H1 (cell line): ENCODE results near the gene PHC2. TPM values are rescaled to one million over a fixed set of nuclear protein-coding genes. Genes with fewer than 3 reads are reported as not detected.

ENCODE experiments used
- BRCA1 ChIP-seq: IDR thresholded peaks from 2 replicates; pipeline ENCODE4 v1.6.1; 2012; ENCODE audit warnings: low read depth, low read length, improper control_type of control experiment
- EZH2 ChIP-seq: fragments of 200-600 bp; sonication (generic); IDR thresholded peaks from 2 replicates; pipeline ENCODE4 v1.7.1; 2012; ENCODE audit warnings: low read depth, mild to moderate bottlenecking, moderate library complexity, low read length, inconsistent platforms; ENCODE audit not compliant: severe bottlenecking
- JUN ChIP-seq: IDR thresholded peaks from 2 replicates; pipeline ENCODE4 v1.6.1; 2011; ENCODE audit warnings: low read depth, mild to moderate bottlenecking, improper control_type of control experiment, low read length
- KDM1A ChIP-seq: fragments of 200-600, 300-600 bp; sonication (generic); IDR thresholded peaks from 2 replicates; pipeline ENCODE4 v1.7.1; 2016; ENCODE audit warnings: mild to moderate bottlenecking, low read length, borderline replicate concordance
- NRF1 ChIP-seq: IDR thresholded peaks from 2 replicates; pipeline ENCODE4 v1.6.1; 2011; ENCODE audit warnings: mild to moderate bottlenecking, low read depth, low read length, improper control_type of control experiment
- POU5F1 ChIP-seq: IDR thresholded peaks from 2 replicates; pipeline ENCODE4 v1.6.1; 2011; ENCODE audit warnings: low read depth, mild to moderate bottlenecking, low read length, moderate library complexity
- RAD21 ChIP-seq, 2 experiments: IDR thresholded peaks in 1 of 2; conservative IDR thresholded peaks in 1 of 2; 2 replicates each; pipeline ENCODE4 v1.6.1; 2011; ENCODE audit warnings: low read depth in 2 of 2, low read length in 2 of 2, improper control_type of control experiment in 1 of 2, inconsistent platforms in 1 of 2, mild to moderate bottlenecking in 1 of 2, moderate library complexity in 1 of 2
- SP4 ChIP-seq: IDR thresholded peaks from 2 replicates; pipeline ENCODE4 v1.6.1; 2012; ENCODE audit warnings: low read length, inconsistent platforms
- TEAD4 ChIP-seq: IDR thresholded peaks from 2 replicates; pipeline ENCODE4 v1.6.1; 2012; ENCODE audit warnings: low read depth, low read length, inconsistent platforms, mixed read lengths
- polyA plus RNA-seq, 7 experiments: library from polyadenylated mRNA; depleted of rRNA in 3 of 7; stranded (reverse) in 5 of 7; unstranded in 2 of 7; fragments of >200 nt in 5 of 7; fragments of 200-250 nt in 2 of 7; gene quantifications; 1 replicate in 5 of 7; 2 replicates in 1 of 7; 4 replicates in 1 of 7; pipeline versions ENCODE4 v1.2.1 to v1.2.3, GENCODE V29; 2011 to 2013; ENCODE audit warnings: missing spikeins in 2 of 7, mixed read lengths in 2 of 7
- total RNA-seq: library from RNA; stranded (reverse); fragmentation: NEBNext Ultra II Directional; extraction: Animal tissue kit (Norgen Biotek cat#: 25700); gene quantifications from 2 replicates; pipeline ENCODE4 v1.2.1, GENCODE V29; 2021
- TF ChIP-seq, protein P1 (sequence below): IDR thresholded peaks from 2 replicates; pipeline ENCODE4 v1.6.1; 2011; ENCODE audit warnings: low read depth, mild to moderate bottlenecking, low read length; ENCODE audit not compliant: insufficient read depth

The PHC2 gene
- total and polyA plus RNA-seq, 2 of the 8 experiments (the other 6 are each of a cell fraction or from before 2014, with no cell fraction given) = 5.6 to 14.2 TPM

DNA sequence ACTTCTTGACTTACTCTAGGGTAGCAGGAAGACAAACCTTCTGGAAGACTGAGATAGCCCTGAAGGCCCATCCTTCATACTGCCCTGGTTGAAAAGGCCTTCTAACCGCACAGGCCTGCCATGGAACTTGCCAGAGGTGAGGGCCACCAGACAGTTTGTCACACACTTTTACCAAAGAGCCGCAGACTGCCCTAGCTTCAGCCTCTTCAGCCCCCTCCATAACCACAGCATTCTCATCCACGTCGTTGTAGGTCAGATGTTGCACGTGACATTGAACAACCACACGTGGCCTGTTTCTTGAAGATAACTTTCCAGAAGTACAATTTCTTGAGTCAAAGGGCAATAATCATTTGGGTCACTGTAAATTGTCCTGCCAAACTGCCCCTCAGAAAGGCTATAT is 155.7 kb downstream of the PHC2 start (continued):
- TF ChIP-seq KDM1A (no peak), JUN (no peak), TEAD4 (no peak), POU5F1 (no peak), RAD21 (IDR thresholded peaks at IDR 0.05 in 1 of 2, conservative IDR thresholded peaks at IDR 0.05 in 1 of 2; ENCODE audit: low read depth in 2 of 2, low read length in 2 of 2) (no peak), SP4 (no peak), NRF1 (no peak), EZH2 (no peak), BRCA1 (no peak)
- TF ChIP-seq, protein P1, sequence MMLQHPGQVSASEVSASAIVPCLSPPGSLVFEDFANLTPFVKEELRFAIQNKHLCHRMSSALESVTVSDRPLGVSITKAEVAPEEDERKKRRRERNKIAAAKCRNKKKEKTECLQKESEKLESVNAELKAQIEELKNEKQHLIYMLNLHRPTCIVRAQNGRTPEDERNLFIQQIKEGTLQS = no peak
